ENCODE results near the gene FBXL17.
"Not testable (repeated sequence)": the region's sequence is repeated elsewhere in the genome, so short reads cannot be mapped to it uniquely, and the experiment has no call there.

Gene FBXL17

GRCh38 chr5:108303086-108303485 lies 78.8 kb downstream of the FBXL17 start:
- no peak for DNase-seq

- no peak for DNase-seq
Observed at GRCh38 chr5:108297042-108297601, 84.8 kb downstream of the FBXL17 start.

GRCh38 chr5:108295578-108296368 lies 86.1 kb downstream of the FBXL17 start:
- DNase-seq = no peak

GRCh38 chr5:108280960-108281569 lies 100.8 kb downstream of the FBXL17 start:
- no peak for DNase-seq

- no peak for DNase-seq
Observed at GRCh38 chr5:108280248-108280647, 101.7 kb downstream of the FBXL17 start.

GRCh38 chr5:108278285-108279240 lies 103.3 kb downstream of the FBXL17 start:
- no peak for DNase-seq

- no peak for DNase-seq
Observed at GRCh38 chr5:108276187-108277050, 105.5 kb downstream of the FBXL17 start.

- not testable (repeated sequence) for DNase-seq
Observed at GRCh38 chr5:108274080-108274479, 107.8 kb downstream of the FBXL17 start.

GRCh38 chr5:108271127-108271526 lies 110.8 kb downstream of the FBXL17 start:
- DNase-seq = no peak

GRCh38 chr5:108266242-108266641 lies 115.7 kb downstream of the FBXL17 start:
- no peak for DNase-seq

DNA sequence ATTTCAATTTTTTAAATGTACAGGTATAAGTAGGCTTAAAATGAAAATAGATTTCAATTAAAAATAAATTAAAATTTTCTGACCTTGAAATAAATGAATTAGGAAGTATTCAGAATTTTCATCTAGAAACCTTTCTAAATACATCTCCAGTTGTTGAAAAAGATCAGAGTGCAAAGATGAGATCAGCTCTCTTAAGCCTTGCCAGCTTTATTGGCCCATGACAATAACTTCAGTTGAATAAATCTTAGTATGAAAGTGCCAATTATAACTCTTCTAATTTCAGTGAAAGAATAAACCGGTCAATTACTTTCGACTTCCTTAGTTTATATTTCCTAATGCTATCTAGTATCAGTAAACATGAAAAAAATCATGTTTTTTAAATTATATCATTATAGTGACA lies 117.4 kb downstream of the FBXL17 start:
- no peak for DNase-seq

GRCh38 chr5:108263338-108263737 lies 118.6 kb downstream of the FBXL17 start:
- no peak for DNase-seq

DNA sequence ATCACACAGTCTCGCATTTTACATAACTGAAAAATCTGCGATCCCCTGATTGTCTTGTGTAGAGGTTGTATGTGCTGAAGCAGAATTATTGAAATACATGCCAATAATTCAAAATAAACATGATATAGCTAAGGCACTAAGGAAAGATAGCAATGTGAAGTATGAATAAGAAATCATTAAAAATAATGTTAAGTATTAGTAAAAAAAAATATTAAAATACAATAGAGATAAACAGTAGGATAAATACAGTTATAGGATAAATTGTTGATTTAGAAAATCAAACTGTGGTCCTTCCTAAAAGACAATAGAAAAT lies 121.1 kb downstream of the FBXL17 start:
- no peak for DNase-seq

- DNase-seq = peak; percentile 92
Observed at GRCh38 chr5:108260117-108260857, 121.6 kb downstream of the FBXL17 start.

DNA sequence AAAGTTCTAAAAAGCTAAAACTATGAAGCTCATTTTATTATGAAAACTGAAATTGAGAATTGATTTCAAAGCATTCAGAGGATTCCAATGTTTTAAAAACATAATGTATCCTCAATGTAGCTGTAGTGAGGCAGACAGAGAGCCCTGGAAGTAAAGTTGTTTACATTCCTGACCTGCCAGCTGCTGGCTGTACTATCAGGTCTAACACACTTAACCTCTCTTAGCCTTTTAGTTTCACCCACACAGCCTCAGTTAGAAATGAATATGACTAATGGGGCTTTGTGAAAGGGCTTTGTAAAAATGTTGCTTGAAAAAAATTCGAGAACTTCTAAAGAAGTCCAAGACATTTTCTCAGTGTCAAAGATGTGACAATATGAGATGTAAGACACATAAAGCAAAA lies 122.6 kb downstream of the FBXL17 start:
- no peak for DNase-seq

DNA sequence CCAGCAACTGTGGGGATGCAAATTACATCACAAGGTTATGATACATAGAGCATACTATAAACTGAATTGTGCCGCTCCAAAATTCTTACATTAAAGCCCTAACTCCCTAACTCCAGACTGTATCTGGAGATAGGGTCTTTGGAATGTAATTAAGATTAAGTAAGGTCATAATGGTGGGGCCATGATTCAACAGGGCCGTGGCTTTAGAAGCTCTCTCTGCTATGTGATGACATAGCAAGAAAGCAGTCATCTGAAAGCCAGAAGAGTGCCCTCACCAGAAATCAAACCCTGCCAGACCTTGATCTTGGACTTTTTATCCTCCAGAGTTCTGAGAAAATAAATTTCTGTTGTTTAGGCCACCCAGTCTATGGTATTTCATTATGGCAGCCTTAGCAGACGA lies 123.9 kb downstream of the FBXL17 start:
- DNase-seq = no peak

- no peak for DNase-seq
Observed at GRCh38 chr5:108255468-108255867, 126.4 kb downstream of the FBXL17 start.

DNA sequence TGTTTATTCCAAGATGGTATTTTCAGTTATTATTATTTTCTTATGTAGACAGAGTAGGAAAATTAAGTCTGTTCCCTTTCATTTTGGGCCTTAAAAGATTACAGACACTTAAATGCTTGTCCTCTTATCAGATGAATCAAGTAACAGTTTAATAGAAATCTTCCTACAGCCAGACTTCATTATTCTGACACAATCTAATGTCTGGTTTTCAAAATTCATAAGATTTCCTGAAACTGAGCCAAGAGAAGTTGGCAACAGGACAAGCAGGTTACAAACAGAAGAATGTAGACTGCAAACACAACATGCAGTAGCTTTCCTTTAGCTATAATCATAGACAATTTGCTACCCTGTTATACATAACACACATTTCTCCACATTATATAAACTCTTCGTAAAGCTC lies 130.5 kb downstream of the FBXL17 start:
- DNase-seq = no peak

DNA sequence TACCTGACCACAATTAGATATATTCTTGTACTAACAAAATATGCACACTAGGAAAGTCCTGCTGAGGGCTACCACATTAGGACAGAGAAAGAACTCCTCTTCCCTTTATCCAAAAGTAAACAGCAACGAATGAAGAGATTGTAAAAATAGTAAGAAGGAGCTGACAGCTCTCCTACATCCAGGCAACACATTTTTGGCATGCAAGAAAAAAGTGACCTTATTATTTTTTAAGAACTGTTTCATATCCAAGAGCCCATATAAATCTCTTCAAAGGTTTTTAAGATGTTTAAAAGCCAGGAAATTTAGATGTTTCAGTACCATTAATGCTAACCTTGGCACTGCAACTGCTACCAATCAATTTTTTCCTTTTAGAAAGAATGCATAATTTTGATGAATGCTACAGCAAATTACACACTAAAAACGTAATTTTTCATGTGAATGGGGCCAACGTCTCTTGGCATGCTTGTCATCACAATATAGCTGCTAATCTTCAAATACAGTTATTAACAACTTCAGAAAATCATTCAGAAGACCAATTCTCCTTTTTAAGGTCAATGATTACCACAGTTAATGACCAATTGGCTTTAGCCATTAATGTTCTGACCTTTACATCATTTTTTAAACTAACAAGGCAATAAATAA lies 132.0 kb downstream of the FBXL17 start:
- DNase-seq = no peak

GRCh38 chr5:108249095-108249784 lies 132.7 kb downstream of the FBXL17 start:
- DNase-seq = no peak
